NCI-H1930 (cell line): ENCODE results near the gene A2ML1.
"Not testable (repeated sequence)": the region's sequence is repeated elsewhere in the genome, so short reads cannot be mapped to it uniquely, and the experiment has no call there.

Experiments
- DNase-seq, 2 experiments: peaks; one replicate each; lab custom pipeline; 2025; lab: John Stamatoyannopoulos, UW

A2ML1 gene

GRCh38 chr12:8817856-8818255 is 4.6 kb upstream of the A2ML1 start:
- no peak for DNase-seq

DNA sequence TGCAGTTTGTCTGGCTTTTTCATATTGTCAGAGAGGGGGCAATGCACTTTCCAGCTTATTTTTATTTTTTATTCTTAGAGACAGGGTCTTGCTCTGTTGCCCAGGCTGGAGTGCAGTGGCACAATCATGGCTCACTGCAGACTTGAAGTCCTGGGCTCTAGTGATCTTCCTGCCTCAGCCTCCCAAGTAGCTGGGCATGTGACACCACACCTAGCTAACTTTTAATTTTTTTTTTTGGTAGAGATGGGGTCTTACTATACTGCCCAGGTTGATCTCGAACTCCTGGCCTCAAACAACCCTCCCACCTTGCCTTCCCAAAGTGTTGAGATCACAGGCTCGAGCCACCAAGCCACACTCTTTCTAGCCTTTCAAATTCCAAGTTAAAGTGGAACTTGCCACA is 3.9 kb upstream of the A2ML1 start:
- no peak for DNase-seq

- no peak for DNase-seq
Measured at GRCh38 chr12:8819666-8819980, 2.8 kb upstream of the A2ML1 start.

DNA sequence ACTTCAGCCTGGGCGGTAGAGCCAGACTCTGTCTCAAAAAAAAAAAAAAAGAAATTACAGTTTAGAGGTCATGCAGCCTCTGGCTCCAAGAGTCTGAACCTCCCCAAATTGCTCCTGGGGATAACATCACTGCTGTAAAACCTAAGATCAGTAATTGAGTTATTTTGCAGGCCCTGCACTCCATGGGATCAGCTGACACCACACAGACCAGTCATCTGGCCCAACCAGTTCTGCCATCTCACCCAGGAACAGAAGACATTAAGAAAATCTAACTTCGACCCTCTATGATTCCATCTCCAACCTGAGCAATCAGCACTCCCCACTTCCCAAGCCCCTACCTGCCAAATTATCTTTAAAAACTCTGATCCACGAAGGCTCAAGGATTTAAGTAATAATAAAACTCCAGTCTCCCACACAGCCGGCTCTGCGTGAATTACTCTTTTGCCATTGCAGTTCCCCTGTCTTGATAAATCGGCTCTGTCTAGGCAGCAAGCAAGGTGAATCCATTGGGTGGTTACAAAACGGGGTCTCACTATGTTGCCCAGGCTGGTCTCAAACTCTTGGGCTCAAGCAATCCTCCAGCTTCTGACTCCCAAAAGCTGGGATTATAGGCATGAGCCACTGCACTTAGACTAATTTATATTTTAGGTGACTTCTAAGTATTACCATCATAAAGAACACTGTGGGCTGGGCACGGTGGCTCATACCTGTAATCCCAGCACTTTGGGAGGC is 1.6 kb upstream of the A2ML1 start:
- not testable (repeated sequence) for DNase-seq

DNA sequence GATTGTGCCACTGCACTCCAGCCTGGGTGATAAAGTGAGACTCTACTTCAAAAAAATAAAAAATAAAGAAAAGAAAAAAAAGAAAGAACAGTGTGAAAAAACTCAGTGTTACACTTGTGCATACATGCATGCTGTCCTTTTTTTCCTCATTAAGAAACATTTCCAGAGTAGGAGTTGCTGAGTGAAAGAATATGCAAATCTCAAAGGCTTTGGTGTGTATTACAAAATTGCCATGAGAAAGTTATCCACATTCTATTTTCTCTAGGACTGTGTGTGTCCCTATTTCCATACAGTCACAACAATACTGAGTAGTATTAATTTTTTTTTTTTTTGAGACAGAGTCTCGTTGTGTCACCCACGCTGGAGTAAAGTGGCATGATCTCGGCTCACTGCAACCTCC is 830 bp upstream of the A2ML1 start:
- DNase-seq: no peak

DNA sequence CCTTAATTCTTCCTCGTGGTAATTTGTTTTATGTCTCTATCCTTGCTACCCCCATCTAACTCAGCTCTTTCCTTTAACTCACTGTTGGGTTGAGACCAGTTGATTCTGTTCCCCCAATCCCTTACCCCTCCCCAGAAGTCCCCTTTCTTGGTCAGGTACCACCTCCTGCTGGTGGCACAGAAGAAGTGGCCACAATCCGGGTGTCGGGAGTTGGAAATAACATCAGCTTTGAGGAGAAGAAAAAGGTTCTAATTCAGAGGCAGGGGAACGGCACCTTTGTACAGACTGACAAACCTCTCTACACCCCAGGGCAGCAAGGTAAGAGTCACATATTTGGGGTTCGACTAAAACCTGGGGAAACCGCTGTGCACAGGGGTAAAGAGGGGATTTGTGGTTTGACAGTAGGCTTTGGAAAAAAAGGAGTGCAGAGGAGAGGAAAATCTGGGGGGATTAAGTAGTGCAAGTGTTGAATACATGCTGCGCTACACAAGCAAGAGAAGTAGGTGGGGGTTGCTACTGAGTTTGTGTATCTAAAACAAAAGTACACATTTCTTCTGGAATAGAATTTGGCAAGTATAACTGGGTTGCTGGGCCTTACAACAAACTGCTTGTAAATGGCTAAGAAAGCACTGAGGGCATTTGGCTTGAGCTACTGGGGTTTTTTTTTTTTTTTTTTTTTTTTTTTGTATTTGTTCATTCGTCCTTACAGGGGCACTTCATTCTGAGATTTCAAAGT is 1.3 kb downstream of the A2ML1 start:
- no peak for DNase-seq

DNA sequence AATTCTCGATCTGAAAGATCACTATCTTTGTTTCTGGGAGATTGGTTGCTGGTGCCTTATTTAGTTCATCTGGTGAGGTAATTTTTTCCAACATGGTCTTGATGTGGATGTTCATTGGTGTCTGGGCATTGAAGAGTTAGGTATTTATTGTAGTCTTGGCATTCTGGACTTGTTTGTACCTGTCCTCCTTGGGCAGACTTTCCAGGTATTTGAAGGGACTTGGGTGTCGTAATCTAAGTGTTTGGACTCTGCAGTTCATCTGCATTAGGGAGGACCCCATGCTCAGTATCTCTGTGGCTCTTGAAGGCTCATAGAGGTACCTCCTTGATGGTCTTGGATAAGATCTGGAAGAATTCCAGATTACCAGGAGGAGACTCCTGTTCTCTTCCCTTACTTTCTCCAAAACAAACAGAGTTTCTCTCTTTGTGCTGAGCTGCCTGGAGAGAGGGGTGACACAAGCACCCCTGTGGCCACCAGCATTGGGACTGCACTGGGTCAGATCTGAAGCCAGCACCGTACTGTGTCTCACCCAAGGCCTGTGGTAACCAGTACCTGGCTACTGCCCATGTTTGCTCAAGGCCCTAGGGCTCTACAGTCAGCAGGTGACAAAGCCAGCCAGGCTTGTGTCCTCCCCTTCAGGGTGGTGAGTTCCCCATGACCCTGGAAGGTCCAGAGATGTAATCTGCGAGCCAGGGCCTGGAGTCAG is 5.3 kb downstream of the A2ML1 start:
- no peak for DNase-seq

DNA sequence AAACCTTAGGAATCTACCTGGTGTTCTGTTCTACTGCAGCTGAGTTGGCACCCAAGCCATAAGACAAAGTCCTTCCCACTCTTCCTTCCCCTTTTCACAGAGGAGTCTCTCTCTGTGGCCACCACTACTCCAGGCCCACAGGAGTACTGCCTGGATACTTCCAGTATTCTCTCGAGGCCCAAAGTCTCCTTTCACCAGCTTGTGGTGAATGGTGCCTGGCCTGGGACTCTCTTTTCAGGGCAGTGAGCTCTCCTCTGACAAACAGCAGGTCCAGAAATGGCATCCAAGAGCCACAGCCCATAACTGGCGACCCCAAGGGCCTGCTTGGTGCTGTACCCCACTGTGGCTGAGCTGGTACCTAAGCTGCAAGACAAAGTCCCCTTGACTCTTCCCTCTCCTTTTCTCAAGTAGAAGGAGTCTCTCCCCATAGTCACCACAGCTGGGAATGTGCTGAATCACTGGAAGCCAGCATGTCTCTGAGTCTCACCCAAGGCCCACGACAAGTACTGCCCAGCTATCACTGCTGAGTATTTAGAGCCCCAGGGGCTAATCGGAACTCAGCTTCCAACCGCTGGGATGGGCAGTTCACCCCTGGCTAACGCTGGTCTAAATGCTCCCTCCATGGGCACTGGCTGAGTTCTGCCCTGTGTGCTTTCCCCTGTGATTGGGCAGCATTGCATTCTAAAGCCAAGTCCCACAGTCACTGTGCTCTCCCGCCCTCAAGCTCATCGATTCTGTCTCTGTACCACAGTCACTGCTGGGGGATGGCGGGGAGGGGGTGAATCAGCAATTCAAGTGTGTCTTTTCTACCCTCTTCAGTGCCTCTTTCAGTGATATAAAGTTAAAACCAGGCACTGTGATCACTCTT is 6.1 kb downstream of the A2ML1 start:
- no peak for DNase-seq

- DNase-seq: no peak
Measured at GRCh38 chr12:8829125-8829518, 6.7 kb downstream of the A2ML1 start.

DNA sequence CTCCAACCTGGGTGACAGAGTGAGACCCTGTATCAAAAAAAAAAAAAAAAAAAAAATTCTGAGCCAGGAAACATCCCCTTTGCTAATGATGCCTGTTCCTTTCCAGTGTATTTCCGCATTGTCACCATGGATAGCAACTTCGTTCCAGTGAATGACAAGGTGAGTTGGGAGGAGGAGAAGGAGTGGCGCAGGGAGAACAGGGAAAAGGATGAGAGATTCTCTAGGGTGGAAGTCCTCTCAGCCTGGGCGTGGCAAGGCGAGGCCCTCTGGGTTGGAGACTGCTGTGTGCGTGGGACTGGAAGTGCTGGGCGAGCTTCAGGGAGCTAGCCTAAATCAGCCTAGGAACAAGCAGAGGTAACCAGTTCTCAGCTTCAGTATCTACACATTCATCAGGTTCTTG is 7.2 kb downstream of the A2ML1 start:
- DNase-seq: no peak

- DNase-seq: no peak
Measured at GRCh38 chr12:8831116-8831515, 8.7 kb downstream of the A2ML1 start.

DNA sequence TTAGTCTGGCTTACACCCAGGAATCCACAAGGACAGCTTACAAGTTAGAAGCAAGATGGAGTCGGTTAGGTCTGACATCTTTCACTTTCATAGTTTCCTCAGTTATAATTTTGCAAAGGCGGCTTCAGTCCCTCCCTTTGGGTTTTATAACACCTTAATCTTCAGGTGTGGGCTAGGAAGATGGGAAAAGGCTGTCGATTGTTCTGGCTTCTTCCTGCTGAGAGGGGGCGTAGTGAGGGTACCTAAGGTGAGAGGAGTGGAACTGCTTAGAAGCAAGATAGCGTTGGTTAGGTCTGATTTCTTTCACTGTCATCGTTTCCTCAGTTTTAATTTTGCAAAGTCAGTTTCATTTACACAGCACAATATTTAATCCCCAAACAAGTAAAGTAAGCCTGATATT is 10.1 kb downstream of the A2ML1 start:
- no peak for DNase-seq

GRCh38 chr12:8834230-8834629 is 11.8 kb downstream of the A2ML1 start:
- no peak for DNase-seq

- DNase-seq: no peak
Measured at GRCh38 chr12:8837291-8837690, 14.9 kb downstream of the A2ML1 start.

DNA sequence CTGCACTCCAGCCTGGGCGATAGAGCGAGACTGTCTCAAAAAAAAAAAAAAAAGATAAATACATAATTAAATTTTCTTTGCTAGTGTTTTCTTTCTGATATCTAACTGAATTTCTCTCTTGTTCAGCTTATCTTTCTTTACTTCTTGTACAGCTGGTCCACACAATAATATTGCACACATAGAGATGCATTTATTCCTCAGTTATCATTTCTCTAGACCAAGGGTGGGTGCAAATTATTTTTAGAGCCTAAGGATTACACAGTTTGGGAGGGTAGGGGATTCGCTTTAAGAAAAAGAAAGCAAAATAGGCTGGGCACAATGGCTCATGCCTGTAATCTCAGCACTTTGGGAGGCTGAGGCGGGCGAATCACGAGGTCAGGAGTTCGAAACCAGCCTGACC is 17.9 kb downstream of the A2ML1 start:
- no peak for DNase-seq

GRCh38 chr12:8840938-8841633 is 18.7 kb downstream of the A2ML1 start:
- DNase-seq: no peak

- DNase-seq: no peak
Measured at GRCh38 chr12:8841778-8842177, 19.4 kb downstream of the A2ML1 start.

DNA sequence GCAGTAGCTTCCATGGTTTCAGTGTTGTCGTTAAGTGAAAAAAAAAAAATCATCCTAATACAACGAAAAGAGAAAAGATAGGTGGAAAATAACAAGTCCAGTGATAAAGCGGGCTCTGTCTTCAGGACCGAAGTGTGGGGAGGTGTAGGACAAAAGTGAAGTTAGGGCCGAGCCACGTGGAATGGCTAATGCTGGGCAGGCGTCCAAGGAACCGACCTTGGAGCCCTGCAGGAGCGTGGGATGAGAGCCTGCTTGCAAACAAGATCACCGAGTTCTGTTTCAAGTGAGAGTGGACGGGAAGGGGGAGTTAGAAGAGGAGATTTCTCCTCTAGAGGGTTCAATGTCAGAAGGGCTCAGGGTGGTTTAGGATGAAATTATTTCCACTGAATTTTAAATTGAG is 22.2 kb downstream of the A2ML1 start:
- DNase-seq: no peak

- DNase-seq: no peak
Measured at GRCh38 chr12:8846305-8846704, 23.9 kb downstream of the A2ML1 start.

DNA sequence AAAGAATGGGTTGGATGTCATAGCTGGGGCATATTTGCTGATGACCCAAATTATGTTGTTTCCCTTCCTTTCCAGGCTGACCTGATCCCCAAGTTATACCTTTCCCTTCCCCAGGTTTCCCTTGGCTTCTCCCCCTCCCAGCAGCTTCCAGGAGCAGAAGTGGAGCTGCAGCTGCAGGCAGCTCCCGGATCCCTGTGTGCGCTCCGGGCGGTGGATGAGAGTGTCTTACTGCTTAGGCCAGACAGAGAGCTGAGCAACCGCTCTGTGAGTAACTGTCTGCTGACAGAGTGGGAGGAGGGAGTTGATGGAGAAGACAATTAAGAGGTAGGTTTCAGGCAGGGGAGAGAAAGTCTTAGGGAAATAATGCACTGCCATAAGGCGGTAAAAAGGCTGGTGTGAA is 25.0 kb downstream of the A2ML1 start:
- DNase-seq: no peak

- DNase-seq: no peak
Measured at GRCh38 chr12:8849876-8850275, 27.5 kb downstream of the A2ML1 start.

GRCh38 chr12:8852119-8852518 is 29.7 kb downstream of the A2ML1 start:
- DNase-seq: no peak
